GM19023 (cell line): ENCODE results near the gene ZNF592.
"Not testable (repeated sequence)": the region's sequence is repeated elsewhere in the genome, so short reads cannot be mapped to it uniquely, and the experiment has no call there.

Experiments used
- ATAC-seq: cut with Tn5 transposase; IDR thresholded peaks from one replicate; pipeline ENCODE4 v1.9.1; 2021; ENCODE audit warnings: mild to moderate bottlenecking, moderate library complexity; ENCODE audit not compliant: unreplicated experiment

ZNF592 gene

DNA sequence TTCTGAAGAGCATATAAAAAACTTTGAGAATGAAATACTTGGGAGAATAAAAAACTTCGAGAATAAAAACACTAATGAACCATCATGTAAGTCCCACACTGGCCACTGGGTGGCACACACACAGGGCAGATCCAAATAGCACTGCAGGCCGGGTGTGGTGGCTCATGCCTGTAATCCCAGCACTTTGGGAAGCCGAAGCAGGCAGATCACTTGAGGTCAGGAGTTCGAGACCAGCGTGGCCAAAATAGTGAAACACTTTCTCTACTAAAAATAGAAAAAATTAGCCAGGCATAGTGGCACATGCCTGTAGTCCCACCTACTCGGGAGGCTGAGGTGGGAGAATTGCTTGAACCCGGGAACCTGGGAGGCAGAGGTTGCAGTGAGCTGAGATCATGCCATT lies 97.2 kb downstream of the ZNF592 start:
- not testable (repeated sequence) for ATAC-seq

DNA sequence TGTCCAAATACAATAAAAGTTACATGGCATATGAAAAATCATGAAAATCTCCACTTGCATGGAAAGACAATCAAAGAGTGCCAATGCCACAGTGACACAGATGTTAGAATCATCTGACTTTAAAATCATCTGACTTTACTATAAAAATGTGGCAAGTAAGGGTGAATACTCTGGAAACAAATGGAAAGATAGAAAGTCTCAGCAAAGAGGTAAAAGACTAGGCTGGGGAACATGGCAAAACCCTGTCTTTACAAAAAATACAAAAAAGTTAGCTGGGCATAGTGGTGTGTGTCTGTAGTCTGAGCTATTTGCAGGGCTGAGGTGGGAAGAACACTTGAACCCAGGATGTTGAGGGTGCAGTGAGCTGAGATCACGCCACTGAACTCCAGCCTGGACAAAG lies 97.9 kb downstream of the ZNF592 start:
- ATAC-seq = no peak

DNA sequence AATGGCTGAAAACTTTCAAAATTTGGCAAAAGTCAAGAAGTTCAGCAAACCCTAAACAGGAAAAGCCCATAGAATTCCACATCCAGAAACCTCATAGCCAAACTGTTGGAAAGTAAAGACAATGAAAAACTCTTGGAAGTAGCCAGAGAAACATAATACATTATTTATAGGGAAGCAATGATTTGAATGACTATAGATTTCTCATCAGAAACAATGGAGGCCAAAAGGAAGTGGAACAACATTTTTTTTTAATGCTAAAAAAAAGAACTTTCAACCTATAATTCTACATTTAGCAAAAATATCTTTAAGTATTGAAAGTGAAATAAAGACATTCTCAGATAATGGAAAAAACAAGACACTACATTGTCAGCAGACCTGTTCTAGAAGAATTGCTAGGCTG lies 99.0 kb downstream of the ZNF592 start:
- ATAC-seq = no peak

DNA sequence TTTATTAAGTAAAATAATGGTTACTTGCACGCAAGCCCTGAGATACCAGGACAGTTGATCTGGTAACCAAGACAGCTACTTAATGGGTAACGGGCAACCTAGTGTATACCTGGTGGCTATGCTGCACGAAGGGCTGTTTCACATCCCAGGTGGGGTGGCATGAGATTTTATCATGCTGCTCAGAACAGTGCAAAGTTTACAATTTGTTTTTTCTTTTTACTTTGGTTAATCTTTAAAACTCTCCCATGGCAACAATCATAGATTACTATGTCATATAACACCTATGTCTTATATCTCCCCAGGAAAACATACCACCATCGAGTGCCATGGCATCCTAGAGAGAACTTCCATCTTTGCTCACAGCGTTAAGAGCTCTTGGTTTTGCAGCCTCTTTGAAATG lies 103.8 kb downstream of the ZNF592 start:
- ATAC-seq = no peak

DNA sequence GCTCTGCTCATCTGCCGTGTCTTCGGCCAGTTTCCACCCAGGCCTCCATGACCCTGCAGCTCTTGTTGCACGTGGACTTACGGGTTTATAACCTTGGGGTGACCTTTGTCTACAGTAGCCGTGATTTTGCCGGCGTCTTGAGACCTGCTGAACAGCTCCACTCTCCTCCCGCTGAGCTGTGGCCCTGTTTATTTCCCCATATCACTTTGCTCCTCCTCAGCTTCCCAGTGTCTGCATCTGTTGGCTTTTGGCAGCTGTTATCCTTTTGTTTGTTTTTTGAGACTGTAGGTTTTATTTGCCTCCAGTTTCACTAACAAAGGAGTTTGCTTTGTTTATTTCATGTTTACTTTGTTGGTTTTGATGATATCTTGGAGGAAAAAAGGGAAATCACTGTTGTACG lies 106.7 kb downstream of the ZNF592 start:
- ATAC-seq = no peak

DNA sequence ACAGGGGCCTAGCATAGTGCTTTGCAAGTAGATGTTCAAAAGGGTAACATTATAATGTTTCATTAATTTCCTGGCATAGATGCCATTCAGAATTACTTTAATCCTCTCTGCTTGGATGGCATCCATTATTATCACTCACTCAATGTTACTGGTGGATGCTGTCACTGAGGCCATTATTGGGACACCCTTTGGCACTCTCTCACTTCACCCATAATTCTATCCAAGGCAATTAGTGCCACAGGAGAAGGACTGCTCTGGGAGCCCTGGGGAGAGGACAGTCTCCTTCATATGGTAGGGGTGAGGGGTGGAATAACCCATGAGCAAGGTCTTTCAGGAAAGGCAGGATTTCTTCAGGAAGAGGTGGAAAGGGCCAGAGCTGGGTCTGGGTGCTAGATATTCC lies 107.4 kb downstream of the ZNF592 start:
- ATAC-seq = no peak
